ENCODE data around the gene KLHL17.

GRCh38 chr1:980602-981395 lies 20.4 kb downstream of the KLHL17 start:
- TF ChIP-seq POLR2A (IDR thresholded peaks at IDR 0.05; ENCODE audit: low read length) (no peak), GATA1 (IDR thresholded peaks at IDR 0.05; ENCODE audit: low read depth, low read length) (no peak)

All from erythroblast (primary cell).